GM19395 (cell line): ENCODE measurements around the gene ANK3.
A peak's percentile ranks its signal among the peaks of the same experiment; 100 is the strongest.

Experiments used
- ATAC-seq: cut with Tn5 transposase; IDR thresholded peaks from one replicate; pipeline ENCODE4 v1.9.1; 2021; ENCODE audit warnings: mild to moderate bottlenecking, moderate library complexity; ENCODE audit not compliant: unreplicated experiment

Gene ANK3

GRCh38 chr10:60003651-60004523 is 385.8 kb downstream of the ANK3 start:
- no peak for ATAC-seq

- no peak for ATAC-seq
These were observed 388.9 kb downstream of the ANK3 start for GRCh38 chr10:60000747-60001146.

GRCh38 chr10:59997827-59998525 is 391.7 kb downstream of the ANK3 start:
- ATAC-seq = no peak

- no peak for ATAC-seq
These were observed 393.8 kb downstream of the ANK3 start for GRCh38 chr10:59995862-59996261.

GRCh38 chr10:59993931-59994330 is 395.7 kb downstream of the ANK3 start:
- ATAC-seq = no peak

- ATAC-seq = peak; percentile 70
These were observed 398.0 kb downstream of the ANK3 start for GRCh38 chr10:59991661-59992060.

- ATAC-seq = no peak
These were observed 398.6 kb downstream of the ANK3 start for GRCh38 chr10:59991117-59991516.

GRCh38 chr10:59985639-59986038 is 404.0 kb downstream of the ANK3 start:
- ATAC-seq = no peak

- no peak for ATAC-seq
These were observed 405.3 kb downstream of the ANK3 start for GRCh38 chr10:59984415-59984814.

- ATAC-seq = no peak
These were observed 409.3 kb downstream of the ANK3 start for GRCh38 chr10:59980356-59980755.

GRCh38 chr10:59977486-59977885 is 412.2 kb downstream of the ANK3 start:
- ATAC-seq = no peak

GRCh38 chr10:59976909-59977308 is 412.8 kb downstream of the ANK3 start:
- no peak for ATAC-seq
